GM23248 (cell line): Measurements from ENCODE around the gene ZBTB40.

ENCODE experiments used
- EZH2 ChIP-seq: fragments of 200-600 bp; sonication (generic); IDR thresholded peaks from 2 replicates; pipeline ENCODE4 v1.6.1; 2018; ENCODE audit warnings: antibody characterized with exemption, mild to moderate bottlenecking; ENCODE audit not compliant: insufficient read depth, poor library complexity, severe bottlenecking
- EZH2phosphoT487 ChIP-seq: fragments of 200-600 bp; sonication (generic); IDR thresholded peaks from 2 replicates; pipeline ENCODE4 v1.6.1; 2018; ENCODE audit warnings: antibody characterized with exemption, moderate library complexity, mild to moderate bottlenecking, low read depth; ENCODE audit not compliant: insufficient read depth

GRCh38 chr1:22431965-22432364 lies 19.7 kb upstream of the ZBTB40 start:
- TF ChIP-seq EZH2phosphoT487 (no peak), EZH2 (no peak)
